Tibial nerve (tissue), 4 donors: ENCODE results near the gene OCA2.

ENCODE experiments used
- EP300 ChIP-seq, 2 donors: sonication (generic); formaldehyde crosslinking; IDR thresholded peaks; one replicate each; pipeline ENCODE4 v1.6.1; 2017; ENCODE audit warnings: antibody characterized with exemption in 2 of 2, mild to moderate bottlenecking in 1 of 2
- POLR2A ChIP-seq, 2 donors: fragments of 450-650 bp; IDR thresholded peaks; one replicate each; pipeline ENCODE4 v1.6.1; 2017; ENCODE audit warnings: antibody characterized with exemption in 2 of 2, mild to moderate bottlenecking in 2 of 2, moderate library complexity in 2 of 2
- TF ChIP-seq, protein P1 (sequence below), 5 experiments: fragments of 200-600 bp in 3 of 5; fragments of 450-650 bp in 2 of 5; sonication (generic) in 3 of 5; IDR thresholded peaks; one replicate each; pipeline ENCODE4 v1.5.1; 2016 to 2019; ENCODE audit warnings: antibody characterized with exemption in 5 of 5, mild to moderate bottlenecking in 3 of 5, moderate library complexity in 2 of 5

GRCh38 chr15:27965546-27965945, 133.6 kb downstream of the OCA2 start:
- TF ChIP-seq, protein P1, sequence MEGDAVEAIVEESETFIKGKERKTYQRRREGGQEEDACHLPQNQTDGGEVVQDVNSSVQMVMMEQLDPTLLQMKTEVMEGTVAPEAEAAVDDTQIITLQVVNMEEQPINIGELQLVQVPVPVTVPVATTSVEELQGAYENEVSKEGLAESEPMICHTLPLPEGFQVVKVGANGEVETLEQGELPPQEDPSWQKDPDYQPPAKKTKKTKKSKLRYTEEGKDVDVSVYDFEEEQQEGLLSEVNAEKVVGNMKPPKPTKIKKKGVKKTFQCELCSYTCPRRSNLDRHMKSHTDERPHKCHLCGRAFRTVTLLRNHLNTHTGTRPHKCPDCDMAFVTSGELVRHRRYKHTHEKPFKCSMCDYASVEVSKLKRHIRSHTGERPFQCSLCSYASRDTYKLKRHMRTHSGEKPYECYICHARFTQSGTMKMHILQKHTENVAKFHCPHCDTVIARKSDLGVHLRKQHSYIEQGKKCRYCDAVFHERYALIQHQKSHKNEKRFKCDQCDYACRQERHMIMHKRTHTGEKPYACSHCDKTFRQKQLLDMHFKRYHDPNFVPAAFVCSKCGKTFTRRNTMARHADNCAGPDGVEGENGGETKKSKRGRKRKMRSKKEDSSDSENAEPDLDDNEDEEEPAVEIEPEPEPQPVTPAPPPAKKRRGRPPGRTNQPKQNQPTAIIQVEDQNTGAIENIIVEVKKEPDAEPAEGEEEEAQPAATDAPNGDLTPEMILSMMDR (IDR thresholded peaks at IDR 0.05): no peak
- TF ChIP-seq POLR2A (IDR thresholded peaks at IDR 0.05): no peak
- TF ChIP-seq EP300 (IDR thresholded peaks at IDR 0.05): no peak
